Natural killer cell (primary cell): ENCODE results near the gene C6orf15. TPM values are rescaled to one million over a fixed set of nuclear protein-coding genes. Genes with fewer than 3 reads are reported as not detected.
"Not testable (repeated sequence)": the region's sequence is repeated elsewhere in the genome, so short reads cannot be mapped to it uniquely, and the experiment has no call there.

Experiments used
- ATAC-seq, 3 donors: fragments of 150-1000 bp in 2 of 3; fragments of 200-7000 bp in 1 of 3; cut with Tn5 transposase; 1 replicate in 1 of 3; 2 replicates in 2 of 3; pipeline ENCODE4 v1.10.0; 2021; ENCODE audit warnings: mild to moderate bottlenecking in 2 of 3, moderate library complexity in 2 of 3
- DNase-seq, 2 donors: peaks; one replicate each; pipeline versions ENCODE4 v3.0.0 to v3.0.0-alpha.2; 2013 to 2021; ENCODE audit warnings: mixed read lengths in 1 of 2
- H3K27ac ChIP-seq: one replicate; pipeline ENCODE4 v1.5.1; 2013; ENCODE audit warnings: mild to moderate bottlenecking, low read length
- H3K27me3 ChIP-seq: one replicate; pipeline ENCODE4 v1.6.1; 2013; ENCODE audit warnings: low read length; ENCODE audit not compliant: control insufficient read depth, insufficient read depth
- H3K36me3 ChIP-seq: one replicate; pipeline ENCODE4 v1.6.1; 2013; ENCODE audit warnings: low read length; ENCODE audit not compliant: control insufficient read depth, insufficient read depth
- H3K4me1 ChIP-seq: one replicate; pipeline ENCODE4 v1.6.1; 2013; ENCODE audit warnings: low read length; ENCODE audit not compliant: control insufficient read depth, insufficient read depth
- H3K4me3 ChIP-seq: one replicate; pipeline ENCODE4 v1.5.1; 2013; ENCODE audit warnings: low read length
- H3K9me3 ChIP-seq: one replicate; pipeline ENCODE4 v1.6.1; 2013; ENCODE audit warnings: low read length; ENCODE audit not compliant: control insufficient read depth, insufficient read depth
- H3K27ac Mint-ChIP-seq, 2 donors: one replicate each; pipeline ENCODE4 v1.8.0; 2022; ENCODE audit warnings: mild to moderate bottlenecking in 2 of 2, mixed read lengths in 2 of 2, moderate library complexity in 1 of 2
- H3K27me3 Mint-ChIP-seq, 2 donors: one replicate each; pipeline ENCODE4 v1.8.0; 2022; ENCODE audit warnings: low read depth in 2 of 2, mixed read lengths in 2 of 2
- H3K36me3 Mint-ChIP-seq: one replicate; pipeline ENCODE4 v1.8.0; 2022; ENCODE audit warnings: mixed read lengths
- H3K4me1 Mint-ChIP-seq, 2 donors: one replicate each; pipeline ENCODE4 v1.8.0; 2022; ENCODE audit warnings: mixed read lengths in 2 of 2
- H3K4me3 Mint-ChIP-seq: one replicate; pipeline ENCODE4 v1.8.0; 2022; ENCODE audit warnings: mild to moderate bottlenecking, moderate library complexity, mixed read lengths
- H3K9me3 Mint-ChIP-seq, 2 donors: one replicate each; pipeline ENCODE4 v1.8.0; 2022; ENCODE audit warnings: mixed read lengths in 2 of 2
- WGBS: methylation state at CpG from one replicate; pipeline ENCODE4 v1.1.7; 2013; ENCODE audit warnings: missing lambda C conversion rate; ENCODE audit not compliant: insufficient coverage; 5-methylcytosine and 5-hydroxymethylcytosine counted together
- intact Hi-C: fragments of 100-400 bp; cut with micrococcal nuclease; formaldehyde crosslinking; loops from one replicate; pipeline ENCODE4 v1.14.2; 2022
- total RNA-seq, 4 donors: library from RNA; stranded (reverse); fragments of 120-200 nt in 1 of 4; gene quantifications; one replicate each; pipeline versions ENCODE4 v1.2.3 to v1.2.4, GENCODE V29; 2013 to 2022
- TF ChIP-seq, protein P1 (sequence below): fragments of 200-600 bp; IDR thresholded peaks from one replicate; pipeline ENCODE4 v1.8.0; 2022; ENCODE audit warnings: antibody characterized with exemption

C6orf15 gene
- total RNA-seq, 3 donors from 2014 or later (not counting 1 experiment from before 2014, with no cell fraction given): not detected

DNA sequence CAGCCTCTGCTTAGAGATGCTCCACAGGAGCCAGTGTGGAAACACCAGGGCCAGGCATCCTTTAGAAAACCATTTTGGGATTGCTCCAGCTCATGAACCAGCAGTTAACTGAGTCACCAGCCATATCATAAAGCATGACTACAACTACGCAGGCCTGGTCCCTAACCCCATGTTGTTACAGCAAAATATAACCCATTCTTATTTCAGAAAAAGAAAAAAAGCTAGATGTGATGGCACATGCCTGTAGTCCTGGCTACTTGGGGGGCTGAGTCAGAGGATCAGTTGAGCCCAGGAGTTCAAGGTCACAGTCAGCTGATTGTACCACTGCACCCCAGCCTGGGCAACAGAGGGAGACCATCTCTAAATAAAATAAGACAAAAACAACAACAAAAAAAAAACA, 36.8 kb downstream of the C6orf15 start:
- ATAC-seq (no peak), DNase-seq (no peak)
- whole genome bisulfite sequencing: 70% methylated on average over 1 of the region's 1 CpG
- intact Hi-C loops: no loop called here
- Mint-ChIP-seq H3K36me3 (no peaks in the 10 kb centered on the region), H3K27me3 (peaks cover 3 to 8% of the 10 kb centered on the region in 2 donors), H3K9me3 (no peaks in the 10 kb centered on the region), H3K4me3 (no peak overlapping the region), H3K27ac (no peak overlapping the region), H3K4me1 (peaks cover 0 to 9% of the 10 kb centered on the region in 2 donors)
- no peak overlapping the region for H3K4me3 ChIP-seq
- H3K4me1 ChIP-seq: peaks cover 8% of the 10 kb centered on the region
- TF ChIP-seq, protein P1, sequence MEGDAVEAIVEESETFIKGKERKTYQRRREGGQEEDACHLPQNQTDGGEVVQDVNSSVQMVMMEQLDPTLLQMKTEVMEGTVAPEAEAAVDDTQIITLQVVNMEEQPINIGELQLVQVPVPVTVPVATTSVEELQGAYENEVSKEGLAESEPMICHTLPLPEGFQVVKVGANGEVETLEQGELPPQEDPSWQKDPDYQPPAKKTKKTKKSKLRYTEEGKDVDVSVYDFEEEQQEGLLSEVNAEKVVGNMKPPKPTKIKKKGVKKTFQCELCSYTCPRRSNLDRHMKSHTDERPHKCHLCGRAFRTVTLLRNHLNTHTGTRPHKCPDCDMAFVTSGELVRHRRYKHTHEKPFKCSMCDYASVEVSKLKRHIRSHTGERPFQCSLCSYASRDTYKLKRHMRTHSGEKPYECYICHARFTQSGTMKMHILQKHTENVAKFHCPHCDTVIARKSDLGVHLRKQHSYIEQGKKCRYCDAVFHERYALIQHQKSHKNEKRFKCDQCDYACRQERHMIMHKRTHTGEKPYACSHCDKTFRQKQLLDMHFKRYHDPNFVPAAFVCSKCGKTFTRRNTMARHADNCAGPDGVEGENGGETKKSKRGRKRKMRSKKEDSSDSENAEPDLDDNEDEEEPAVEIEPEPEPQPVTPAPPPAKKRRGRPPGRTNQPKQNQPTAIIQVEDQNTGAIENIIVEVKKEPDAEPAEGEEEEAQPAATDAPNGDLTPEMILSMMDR: no peak
- no peaks in the 10 kb centered on the region for H3K9me3 ChIP-seq
- H3K36me3 ChIP-seq: no peaks in the 10 kb centered on the region
- no peaks in the 10 kb centered on the region for H3K27me3 ChIP-seq
- no peak overlapping the region for H3K27ac ChIP-seq

DNA sequence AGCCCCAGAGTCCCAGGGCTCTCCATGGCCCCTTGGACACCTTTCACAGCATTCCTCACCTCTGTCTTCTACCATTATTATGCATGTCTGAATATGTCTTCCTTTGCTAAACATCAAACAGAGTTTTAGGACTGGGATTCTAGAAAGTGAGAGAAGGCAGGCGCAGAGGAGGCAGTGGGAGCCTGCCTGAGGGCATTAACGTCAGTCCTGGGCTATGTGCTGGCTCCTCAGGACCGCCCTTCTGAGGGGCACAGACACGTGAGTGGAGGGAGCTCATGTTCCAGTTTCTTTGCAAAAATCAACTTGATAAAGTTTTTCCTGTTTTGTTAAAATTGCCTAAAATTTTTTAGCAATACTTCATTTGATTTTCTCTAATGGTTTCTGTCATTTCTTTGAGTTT, 38.0 kb downstream of the C6orf15 start:
- Histone ChIP-seq H3K4me3 (no peak overlapping the region), H3K4me1 (peaks cover 2% of the 10 kb centered on the region), H3K27ac (no peak overlapping the region), H3K9me3 (no peaks in the 10 kb centered on the region), H3K27me3 (no peaks in the 10 kb centered on the region), H3K36me3 (no peaks in the 10 kb centered on the region)
- TF ChIP-seq, protein P1: no peak
- Mint-ChIP-seq H3K4me1 (peaks cover 0 to 2% of the 10 kb centered on the region in 2 donors), H3K9me3 (no peaks in the 10 kb centered on the region), H3K4me3 (no peak overlapping the region), H3K36me3 (no peaks in the 10 kb centered on the region), H3K27me3 (no peaks in the 10 kb centered on the region), H3K27ac (no peak overlapping the region)
- intact Hi-C loops: no loop called here
- ATAC-seq: no peak
- WGBS: 81% methylated on average over 4 of the region's 4 CpGs
- DNase-seq: no peak

DNA sequence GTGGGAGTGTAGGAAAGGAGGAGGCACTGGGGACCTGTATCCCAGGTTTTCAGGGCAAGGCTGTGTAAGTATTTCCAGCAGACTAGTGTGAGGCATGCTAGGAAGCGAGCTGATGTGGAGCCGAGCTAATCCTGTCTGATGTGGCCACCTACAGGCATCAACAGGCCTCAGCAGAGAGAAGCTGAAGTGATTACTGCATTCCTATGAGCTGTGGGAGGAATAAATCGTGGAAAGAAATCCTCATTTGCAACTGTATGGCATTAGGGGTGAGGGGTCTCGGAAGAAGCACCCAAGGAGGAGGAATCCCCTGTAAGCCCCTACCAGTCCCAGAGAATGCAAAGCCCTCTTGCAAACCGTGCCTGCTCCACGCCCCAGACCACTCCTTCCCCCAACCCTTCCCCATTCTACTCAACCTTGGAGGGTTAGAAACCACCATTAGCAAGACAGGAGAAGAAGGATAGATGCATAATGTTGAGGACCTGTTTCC, 41.6 kb downstream of the C6orf15 start:
- no peak overlapping the region for H3K4me3 Mint-ChIP-seq
- no peak overlapping the region for H3K4me3 ChIP-seq
- no peaks in the 10 kb centered on the region for H3K9me3 Mint-ChIP-seq
- no peak overlapping the region for H3K27ac ChIP-seq
- no peak for ATAC-seq
- H3K27me3 ChIP-seq: no peaks in the 10 kb centered on the region
- H3K4me1 Mint-ChIP-seq: no peaks in the 10 kb centered on the region
- no peak overlapping the region for H3K27ac Mint-ChIP-seq
- intact Hi-C loops: no loop called here
- TF ChIP-seq, protein P1: no peak
- no peak for DNase-seq
- no peaks in the 10 kb centered on the region for H3K36me3 Mint-ChIP-seq
- H3K36me3 ChIP-seq: no peaks in the 10 kb centered on the region
- no peaks in the 10 kb centered on the region for H3K4me1 ChIP-seq
- WGBS: 66% methylated on average over 4 of the region's 6 CpGs
- no peaks in the 10 kb centered on the region for H3K27me3 Mint-ChIP-seq
- no peaks in the 10 kb centered on the region for H3K9me3 ChIP-seq

DNA sequence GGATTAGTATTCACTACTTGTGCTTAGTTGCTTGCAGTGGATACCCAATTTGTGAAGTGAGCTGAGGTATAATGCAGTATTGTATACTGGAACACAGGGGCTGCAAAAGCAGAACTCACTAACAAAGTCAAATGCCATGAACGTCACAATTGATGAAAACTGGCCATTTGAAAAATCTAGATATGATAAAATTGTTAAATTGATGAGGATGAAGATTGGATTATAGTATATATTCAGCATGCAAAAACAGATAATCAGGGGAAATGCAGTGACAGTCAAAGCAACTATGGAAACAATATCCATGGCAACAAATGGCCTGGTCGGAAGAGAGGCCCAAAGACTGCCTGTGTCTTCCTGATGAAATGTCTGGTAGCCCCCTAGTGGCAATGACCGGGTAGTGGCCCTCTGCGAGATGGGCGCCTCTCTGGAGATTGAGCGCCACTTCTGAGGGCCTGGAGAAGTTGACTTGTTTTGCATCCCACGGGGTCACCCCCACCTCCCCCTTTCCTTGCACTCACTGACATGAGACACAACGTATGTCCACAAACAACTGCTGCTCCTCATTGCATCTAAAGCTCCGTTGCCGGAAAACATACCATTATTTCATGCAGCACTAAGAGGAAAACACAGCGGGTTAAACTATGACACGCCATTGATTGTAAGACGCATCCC, 43.6 kb downstream of the C6orf15 start:
- H3K4me1 ChIP-seq: no peaks in the 10 kb centered on the region
- H3K27me3 Mint-ChIP-seq: no peaks in the 10 kb centered on the region
- ATAC-seq: peak; percentile 77 to 98 (median 84)
- intact Hi-C loops: no loop called here
- no peaks in the 10 kb centered on the region for H3K9me3 ChIP-seq
- no peaks in the 10 kb centered on the region for H3K9me3 Mint-ChIP-seq
- no peaks in the 10 kb centered on the region for H3K4me1 Mint-ChIP-seq
- H3K36me3 Mint-ChIP-seq: no peaks in the 10 kb centered on the region
- DNase-seq: peak; percentile 21 to 85
- no peak overlapping the region for H3K27ac Mint-ChIP-seq
- H3K27ac ChIP-seq: no peak overlapping the region
- H3K36me3 ChIP-seq: no peaks in the 10 kb centered on the region
- no peaks in the 10 kb centered on the region for H3K27me3 ChIP-seq
- no peak overlapping the region for H3K4me3 Mint-ChIP-seq
- H3K4me3 ChIP-seq: no peak overlapping the region
- TF ChIP-seq, protein P1: peak; percentile 62
- 51% methylated on average over 12 of the region's 13 CpGs for WGBS

DNA sequence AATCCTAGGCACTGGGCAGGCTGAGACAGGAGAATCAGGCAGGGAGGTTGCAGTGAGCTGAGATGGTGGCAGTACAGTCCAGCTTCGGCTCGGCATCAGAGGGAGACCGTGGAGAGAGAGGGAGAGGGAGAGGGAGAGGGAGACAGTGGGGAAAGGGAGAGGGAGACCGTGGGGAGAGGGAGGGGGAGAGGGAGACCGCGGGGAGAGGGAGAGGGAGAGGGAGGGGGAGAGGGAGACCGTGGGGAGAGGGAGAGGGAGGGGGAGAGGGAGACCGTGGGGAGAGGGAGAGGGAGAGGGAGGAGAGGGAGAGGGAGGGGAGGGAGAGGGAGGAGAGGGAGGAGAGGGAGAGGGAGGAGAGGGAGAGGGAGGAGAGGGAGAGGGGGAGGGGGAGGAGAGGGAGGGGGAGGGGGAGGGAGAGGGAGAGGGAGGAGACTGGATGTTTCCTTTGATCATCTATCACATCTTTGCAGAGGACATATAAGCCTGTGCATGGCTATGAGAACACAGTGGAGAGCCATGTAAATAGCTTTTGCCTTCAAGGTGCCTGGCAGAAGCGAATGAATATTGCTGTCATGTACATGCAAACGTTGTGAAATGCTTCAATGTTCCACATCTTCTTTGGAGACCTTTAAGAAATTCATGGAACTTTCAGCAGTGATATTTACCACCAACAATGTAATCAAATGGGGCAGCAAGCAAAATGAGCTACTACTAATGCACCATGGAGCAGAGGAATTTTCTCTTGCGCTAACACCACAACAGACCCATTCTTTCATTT, 44.3 kb downstream of the C6orf15 start:
- intact Hi-C loops: not testable (repeated sequence)

More for the DNA sequence above, 44.3 kb downstream of the C6orf15 start:
- 86% methylated on average over 5 of the region's 11 CpGs for WGBS
- H3K27me3 Mint-ChIP-seq, ATAC-seq, H3K4me1 ChIP-seq, H3K36me3 Mint-ChIP-seq, H3K4me3 Mint-ChIP-seq, H3K36me3 ChIP-seq, H3K4me3 ChIP-seq, H3K27me3 ChIP-seq, H3K27ac ChIP-seq, H3K27ac Mint-ChIP-seq, DNase-seq, H3K9me3 ChIP-seq, H3K4me1 Mint-ChIP-seq, H3K9me3 Mint-ChIP-seq: not testable (repeated sequence)
